HuH-7 (cell line): Measurements from ENCODE around the gene TMEM238.
"Not testable (repeated sequence)": the region's sequence is repeated elsewhere in the genome, so short reads cannot be mapped to it uniquely, and the experiment has no call there.

Experiments
- DNase-seq: peaks from one replicate; pipeline ENCODE4 v3.0.0; 2011; ENCODE audit warnings: low spot score

Gene TMEM238

GRCh38 chr19:55384131-55384919 lies at the start of gene TMEM238:
Gene TMEM238, minus strand, starts transcription at chr19:55384292. Its CDS starts 33 bp downstream, at chr19:55384259.
- no peak for DNase-seq

DNA sequence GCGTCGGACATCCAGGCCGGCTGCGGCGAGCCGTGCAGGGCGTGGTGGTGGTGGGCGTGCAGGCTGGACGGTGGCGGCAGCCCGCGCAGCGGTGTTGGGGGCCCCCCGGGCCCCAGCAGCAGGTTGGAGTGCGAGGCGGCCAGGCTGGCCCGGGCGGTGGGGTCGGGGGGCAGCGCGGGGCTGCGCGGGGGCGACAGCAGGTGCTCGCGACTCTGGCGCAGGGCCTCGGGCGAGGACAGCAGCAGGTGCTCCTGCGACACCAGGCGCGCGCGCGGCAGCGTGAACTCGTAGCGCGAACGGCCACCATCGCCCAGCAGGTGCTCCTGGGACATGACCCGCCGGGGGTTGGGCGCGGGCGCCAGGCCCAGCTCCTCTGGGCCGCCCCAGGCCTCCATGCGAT lies 49.2 kb upstream of the TMEM238 start:
- no peak for DNase-seq

DNA sequence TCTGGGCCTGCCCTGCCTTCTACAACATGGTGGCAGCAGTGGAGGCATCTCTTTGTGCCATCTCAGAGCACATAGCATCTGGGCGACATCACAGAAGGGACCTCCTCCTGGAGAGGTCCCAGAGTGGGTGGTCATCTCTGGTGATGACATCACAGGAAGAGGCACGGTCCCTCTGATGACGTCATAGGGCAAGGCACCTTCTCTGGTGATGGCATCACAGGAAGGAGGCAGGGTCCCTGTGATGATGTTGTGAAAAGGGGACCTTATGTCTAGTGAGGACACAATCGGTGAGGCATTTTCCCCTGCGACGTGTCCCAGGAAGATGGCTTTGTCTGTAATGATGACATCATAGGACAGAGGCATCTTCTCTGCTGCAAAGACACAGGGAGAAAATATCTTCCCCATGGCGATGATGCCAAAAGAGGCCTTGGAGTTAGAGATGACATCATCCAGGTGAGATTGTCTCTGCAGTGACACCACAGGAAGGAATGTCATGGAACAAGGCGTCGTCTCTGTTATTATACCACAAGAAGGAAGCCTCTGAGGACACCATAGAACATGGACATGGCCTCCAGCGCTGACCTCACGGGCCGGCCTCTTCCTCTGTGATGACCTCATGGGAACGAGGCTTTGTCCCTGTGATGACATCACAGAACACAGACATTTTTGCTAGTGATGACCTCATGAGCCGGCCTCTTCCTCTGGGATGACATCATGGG lies 48.3 kb upstream of the TMEM238 start:
- no peak for DNase-seq

DNA sequence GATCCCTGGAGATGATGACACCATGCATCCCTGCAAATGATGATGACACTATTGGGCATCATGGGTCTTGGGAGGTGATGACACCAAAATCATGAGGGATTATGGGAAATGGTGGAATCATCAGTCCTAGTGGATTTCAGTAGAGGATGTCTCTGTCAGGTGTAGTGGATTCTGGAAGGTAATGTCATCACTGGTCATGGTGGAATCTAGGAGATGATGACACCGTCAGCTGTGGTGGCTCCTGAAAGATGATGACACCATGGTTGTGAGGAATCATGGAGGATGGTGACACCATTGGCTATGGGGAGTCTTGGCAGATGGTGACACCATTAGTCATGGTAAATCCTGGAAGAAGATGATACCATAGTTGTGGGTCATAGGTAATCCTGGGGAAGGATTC lies 47.1 kb upstream of the TMEM238 start:
- DNase-seq = no peak

DNA sequence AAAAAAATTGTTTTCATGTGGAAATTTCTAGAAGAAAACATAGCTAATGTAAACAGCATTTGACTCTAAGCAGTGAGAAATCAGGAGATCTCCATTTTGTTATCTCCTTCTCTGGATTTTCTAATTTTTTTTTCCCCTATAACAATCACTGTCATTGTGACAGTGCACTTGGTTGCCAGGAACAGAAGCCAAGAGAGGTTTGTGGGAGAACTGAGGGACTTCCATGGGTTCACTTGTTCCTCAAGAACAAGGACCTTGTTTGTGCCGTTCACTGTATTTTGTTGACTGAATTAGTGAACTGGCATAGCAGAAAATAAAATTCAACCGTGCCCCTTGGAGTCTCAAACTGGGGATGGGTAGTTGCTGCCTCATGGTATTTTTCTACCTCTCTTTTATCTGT lies 42.0 kb upstream of the TMEM238 start:
- no peak for DNase-seq

DNA sequence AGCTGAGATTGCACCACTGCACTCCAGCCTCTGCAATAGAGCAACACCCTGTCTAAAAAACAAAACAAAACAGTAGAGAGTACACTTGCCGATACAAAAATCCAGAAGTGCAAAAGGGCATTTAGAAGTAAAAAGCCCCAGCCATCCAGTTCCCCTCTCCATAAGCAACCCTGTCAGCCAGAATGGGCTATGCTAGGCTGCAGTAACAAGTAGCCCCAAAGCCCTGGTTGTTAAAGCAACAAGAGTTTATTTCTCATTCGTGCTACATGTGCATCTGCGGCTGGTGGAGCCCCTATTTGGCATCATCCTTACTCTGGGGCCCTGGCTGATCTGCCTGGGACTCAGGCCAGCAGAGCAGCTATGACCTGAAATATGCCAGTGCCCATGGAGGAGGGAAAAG lies 40.4 kb upstream of the TMEM238 start:
- no peak for DNase-seq

GRCh38 chr19:55423225-55424005 lies 39.3 kb upstream of the TMEM238 start:
- no peak for DNase-seq

DNA sequence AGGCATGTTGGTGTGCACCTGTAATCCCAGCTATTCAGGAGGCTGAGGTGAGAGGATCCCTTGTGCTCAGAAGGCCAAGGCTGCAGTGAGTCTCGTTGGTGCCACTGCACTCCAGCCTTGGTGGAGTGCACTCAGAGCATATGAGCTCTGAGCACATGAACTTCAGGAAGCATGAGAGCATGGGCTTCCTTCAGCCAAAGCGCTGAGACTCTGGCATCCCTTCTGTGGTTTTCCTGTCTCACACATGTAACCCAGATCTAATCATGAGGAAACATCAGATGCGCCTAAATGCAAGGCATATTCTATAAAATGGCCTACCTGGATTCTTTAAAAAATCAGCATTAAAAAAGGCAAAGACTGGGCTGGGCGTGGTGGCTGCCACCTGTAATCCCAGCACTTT lies 37.2 kb upstream of the TMEM238 start:
- DNase-seq = not testable (repeated sequence)

DNA sequence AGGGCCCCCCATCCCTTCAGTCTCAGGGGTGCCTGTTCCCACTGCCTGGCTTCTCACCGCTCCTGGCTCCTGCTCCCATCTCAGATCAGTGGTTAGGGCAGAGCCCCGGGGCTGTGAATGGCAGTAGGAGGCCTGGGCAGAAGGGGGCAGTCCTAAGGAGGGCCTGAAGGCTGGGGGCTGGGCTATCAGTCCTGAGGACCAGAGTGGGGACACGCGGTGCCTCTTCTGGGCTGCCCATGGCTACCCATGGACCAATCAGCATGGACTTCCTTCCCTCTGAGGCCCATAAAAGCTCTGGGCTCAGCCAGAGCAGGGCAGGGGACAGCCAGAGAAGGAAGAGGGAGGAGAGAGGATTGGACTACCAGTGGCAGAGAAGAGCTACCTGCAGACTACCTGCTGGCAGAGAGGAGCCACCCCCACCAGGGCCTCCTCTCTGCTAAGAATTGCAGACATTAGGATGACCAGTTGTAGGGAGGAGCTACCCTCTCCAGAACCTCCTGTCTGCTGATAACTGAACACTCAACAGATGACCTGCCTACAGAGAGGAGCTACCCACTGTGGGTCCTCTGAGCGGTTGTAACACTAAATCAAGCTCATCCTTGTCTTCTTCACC lies 35.6 kb upstream of the TMEM238 start:
- no peak for DNase-seq

GRCh38 chr19:55419103-55419502 lies 35.0 kb upstream of the TMEM238 start:
- DNase-seq = no peak

- peak; percentile 85 for DNase-seq
These were observed 34.1 kb upstream of the TMEM238 start for GRCh38 chr19:55418185-55418584.

DNA sequence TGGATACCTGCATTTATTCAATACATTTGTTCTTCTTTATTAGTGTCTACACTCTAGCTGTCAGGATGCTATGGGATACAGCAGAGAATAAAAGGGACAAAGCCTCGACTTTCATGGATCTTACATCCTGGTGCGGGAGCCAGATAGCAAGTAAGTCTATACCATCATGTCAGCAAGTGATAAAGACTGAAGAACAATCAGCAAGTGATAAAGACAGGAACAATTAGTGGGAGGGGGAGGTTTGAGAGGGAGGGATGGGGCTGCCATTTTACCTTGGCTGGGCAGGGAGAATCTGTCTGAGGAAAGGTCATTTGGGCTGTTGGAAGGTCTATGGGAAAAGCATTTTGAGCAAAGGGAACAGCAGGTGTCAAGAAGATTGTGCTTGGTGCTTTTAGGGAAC lies 26.1 kb upstream of the TMEM238 start:
- no peak for DNase-seq

DNA sequence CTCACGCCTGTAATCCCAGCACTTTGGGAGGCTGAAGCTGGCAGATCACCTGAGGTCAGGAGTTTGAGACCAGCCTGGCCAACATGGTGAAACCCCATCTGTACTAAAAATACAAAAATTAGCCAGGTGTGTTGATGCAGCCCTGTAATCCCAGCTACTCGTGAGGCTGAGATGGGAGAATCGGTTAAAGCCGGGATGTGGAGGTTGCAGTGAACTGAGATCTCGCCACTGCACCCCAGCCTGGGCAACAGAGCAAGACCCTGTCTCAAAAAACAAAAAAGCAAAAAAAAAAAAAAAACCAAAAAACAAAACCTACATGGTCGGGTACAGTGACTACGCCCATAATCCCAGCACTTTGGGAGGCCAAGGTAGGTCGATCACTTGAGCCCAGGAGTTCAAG lies 25.1 kb upstream of the TMEM238 start:
- not testable (repeated sequence) for DNase-seq

- no peak for DNase-seq
These were observed 24.4 kb upstream of the TMEM238 start for GRCh38 chr19:55408533-55408872.

GRCh38 chr19:55407800-55408532 lies 23.9 kb upstream of the TMEM238 start:
- peak; percentile 100 for DNase-seq

DNA sequence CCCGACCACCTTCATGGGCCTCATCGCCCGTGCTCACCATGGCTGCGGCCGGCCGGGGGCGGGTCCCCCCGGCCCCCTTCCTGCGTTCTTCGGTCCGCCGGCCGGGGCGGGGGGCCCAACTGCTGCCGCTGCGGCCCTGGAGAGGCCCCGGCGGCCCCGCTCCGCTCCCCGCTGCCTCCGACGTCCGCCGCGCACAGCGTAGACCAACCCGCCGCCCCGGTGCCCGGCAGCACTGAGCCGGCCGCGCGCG lies 23.4 kb upstream of the TMEM238 start, which contains the start of gene UBE2S:
Gene UBE2S, minus strand, starts transcription at position 239 of the 250 bp plus-strand sequence. Its CDS starts 199 bp downstream, at position 40.
- DNase-seq = not testable (repeated sequence)

DNA sequence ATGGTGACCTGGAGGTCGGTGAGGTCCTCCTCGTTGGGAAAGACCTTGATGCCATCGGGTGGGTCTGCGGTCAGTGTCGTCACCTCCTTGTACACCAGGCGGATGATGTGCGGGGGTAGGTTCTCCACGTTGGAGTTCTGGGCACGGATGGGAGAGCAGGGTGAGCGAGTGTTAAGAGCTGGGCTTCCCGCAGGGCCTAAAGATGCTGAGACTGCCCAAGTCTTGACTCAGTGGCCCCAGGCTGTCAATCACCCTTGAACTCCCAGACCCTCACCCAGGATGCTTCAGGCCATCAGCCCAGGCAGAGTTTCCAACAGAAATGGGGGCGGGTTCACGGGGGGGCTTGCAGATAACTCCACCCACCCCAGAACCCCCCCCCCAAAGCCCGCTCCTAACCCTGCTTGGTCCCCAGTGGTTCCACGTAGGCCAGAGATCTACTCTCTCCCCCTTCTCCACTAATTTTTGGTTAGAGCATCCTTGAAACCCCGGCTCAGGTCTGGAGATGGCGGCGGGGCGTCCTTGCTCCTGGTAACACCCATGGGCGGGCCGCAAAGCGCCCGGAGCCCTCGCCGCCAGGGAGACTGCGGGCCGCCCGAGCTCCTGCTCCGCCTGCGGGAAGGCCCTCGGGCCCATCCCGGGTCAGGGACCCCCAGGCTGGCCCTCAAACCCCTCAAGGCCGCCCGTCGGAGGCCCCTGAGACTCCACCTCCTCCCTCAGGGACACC lies 22.9 kb upstream of the TMEM238 start:
- no peak for DNase-seq

DNA sequence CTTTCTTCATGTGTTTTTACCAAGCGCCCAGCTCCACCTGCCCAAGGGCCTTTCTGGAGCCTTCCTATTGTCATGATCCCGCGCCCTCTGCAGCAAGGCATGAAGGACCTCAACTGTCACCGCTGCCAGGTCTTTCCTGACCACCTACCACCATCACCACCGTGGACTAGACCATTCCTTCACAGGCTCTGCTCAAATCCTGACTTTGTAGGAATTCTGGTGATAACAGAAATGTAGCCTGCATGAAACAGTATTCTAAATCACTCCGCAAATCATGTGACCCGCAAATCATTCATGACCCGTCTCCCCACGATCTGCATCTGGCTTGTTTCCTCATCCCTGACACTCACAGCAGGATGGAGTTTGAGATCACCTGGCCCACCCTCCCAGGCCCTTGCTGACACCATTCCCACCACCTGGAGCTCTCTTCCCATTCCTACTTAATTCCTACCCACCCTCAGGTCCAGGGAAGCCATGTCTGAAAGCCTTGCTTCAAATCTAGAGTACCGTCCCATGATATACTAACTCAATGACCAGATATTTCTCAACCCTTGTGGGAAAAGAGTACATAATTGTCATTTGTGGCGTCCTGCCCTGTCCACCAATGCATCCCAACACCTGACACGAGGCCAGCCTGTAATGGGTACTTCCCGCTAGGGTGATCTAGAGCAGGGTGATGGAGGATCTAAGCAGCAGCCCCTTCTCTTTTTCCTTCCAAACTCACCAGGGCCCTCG lies 22.2 kb upstream of the TMEM238 start:
- no peak for DNase-seq

- DNase-seq = no peak
These were observed 21.5 kb upstream of the TMEM238 start for GRCh38 chr19:55405638-55406037.

DNA sequence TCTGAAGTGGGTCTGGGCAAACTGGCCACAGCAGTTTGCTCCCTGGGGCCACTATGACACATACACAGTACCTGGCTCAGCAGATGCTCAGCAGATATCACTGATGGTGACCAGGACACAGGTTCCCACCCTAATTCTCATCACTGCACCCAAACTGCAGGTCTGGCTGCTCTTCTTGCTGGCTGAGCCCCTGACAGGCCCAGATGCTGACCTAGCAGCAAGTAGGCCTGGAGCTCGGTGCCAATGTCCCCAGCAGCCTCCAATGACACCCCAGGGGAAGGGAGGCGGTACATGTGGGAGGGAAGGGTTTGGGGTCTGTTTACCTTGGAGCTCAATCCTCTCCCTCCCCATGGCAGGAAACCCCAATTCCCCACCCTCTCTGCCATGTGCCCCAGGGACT lies 18.4 kb upstream of the TMEM238 start:
- no peak for DNase-seq
